ENCODE measurements around the gene SGCA.

- TF ChIP-seq CTCF (IDR thresholded peaks at IDR 0.05; ENCODE audit: borderline replicate concordance, extremely low read depth, low read length, poor library complexity, severe bottlenecking) (no peak), EZH2 (IDR thresholded peaks at IDR 0.05; ENCODE audit: borderline replicate concordance, low read depth, low read length, severe bottlenecking) (no peak)
Observed at GRCh38 chr17:50180111-50180510, 14.3 kb downstream of the SGCA start.
